Measurements from ENCODE around the gene HACD4. TPM values are rescaled to one million over a fixed set of nuclear protein-coding genes. Genes with fewer than 3 reads are reported as not detected.

HACD4 gene
- total RNA-seq, 1 donor from 2014 or later = 4.6 TPM

DNA sequence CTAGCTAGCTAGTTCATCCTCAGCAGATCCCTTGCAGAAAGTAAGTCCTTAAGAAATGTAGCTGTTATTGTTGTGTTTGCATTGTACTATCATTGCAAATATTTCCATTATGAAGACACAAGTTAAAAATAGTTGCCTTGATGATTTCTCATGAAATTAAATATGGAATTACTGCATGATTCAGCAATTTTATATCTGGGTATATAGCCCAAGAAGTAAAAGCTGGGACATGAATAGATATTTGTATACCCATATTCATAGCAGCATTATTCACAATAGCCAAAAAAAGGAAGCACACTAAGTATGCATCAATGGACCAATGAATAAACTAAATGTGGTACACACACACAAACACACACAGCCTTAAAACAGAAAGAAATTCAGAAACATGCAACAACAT, 39.5 kb upstream of the HACD4 start:
- intact Hi-C loops (cut with DNase I) = loop anchor here (2.0 kb wide), 1 partner anchor 40 kb away; the partner anchor contains the start of gene HACD4
- no peak overlapping the region for H3K27ac ChIP-seq
- H3K4me3 ChIP-seq = no peak overlapping the region
- H3K36me3 ChIP-seq = no peaks in the 10 kb centered on the region
- DNase-seq (ENCODE audit: low spot score in 2 of 2) = no peak
- H3K4me1 ChIP-seq = peaks cover 0 to 4% of the 10 kb centered on the region in 2 donors
- TF ChIP-seq, protein P1, sequence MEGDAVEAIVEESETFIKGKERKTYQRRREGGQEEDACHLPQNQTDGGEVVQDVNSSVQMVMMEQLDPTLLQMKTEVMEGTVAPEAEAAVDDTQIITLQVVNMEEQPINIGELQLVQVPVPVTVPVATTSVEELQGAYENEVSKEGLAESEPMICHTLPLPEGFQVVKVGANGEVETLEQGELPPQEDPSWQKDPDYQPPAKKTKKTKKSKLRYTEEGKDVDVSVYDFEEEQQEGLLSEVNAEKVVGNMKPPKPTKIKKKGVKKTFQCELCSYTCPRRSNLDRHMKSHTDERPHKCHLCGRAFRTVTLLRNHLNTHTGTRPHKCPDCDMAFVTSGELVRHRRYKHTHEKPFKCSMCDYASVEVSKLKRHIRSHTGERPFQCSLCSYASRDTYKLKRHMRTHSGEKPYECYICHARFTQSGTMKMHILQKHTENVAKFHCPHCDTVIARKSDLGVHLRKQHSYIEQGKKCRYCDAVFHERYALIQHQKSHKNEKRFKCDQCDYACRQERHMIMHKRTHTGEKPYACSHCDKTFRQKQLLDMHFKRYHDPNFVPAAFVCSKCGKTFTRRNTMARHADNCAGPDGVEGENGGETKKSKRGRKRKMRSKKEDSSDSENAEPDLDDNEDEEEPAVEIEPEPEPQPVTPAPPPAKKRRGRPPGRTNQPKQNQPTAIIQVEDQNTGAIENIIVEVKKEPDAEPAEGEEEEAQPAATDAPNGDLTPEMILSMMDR (IDR thresholded peaks at IDR 0.05) = no peak
- no peaks in the 10 kb centered on the region for H3K9me3 ChIP-seq
- no peaks in the 10 kb centered on the region for H3K27me3 ChIP-seq

DNA sequence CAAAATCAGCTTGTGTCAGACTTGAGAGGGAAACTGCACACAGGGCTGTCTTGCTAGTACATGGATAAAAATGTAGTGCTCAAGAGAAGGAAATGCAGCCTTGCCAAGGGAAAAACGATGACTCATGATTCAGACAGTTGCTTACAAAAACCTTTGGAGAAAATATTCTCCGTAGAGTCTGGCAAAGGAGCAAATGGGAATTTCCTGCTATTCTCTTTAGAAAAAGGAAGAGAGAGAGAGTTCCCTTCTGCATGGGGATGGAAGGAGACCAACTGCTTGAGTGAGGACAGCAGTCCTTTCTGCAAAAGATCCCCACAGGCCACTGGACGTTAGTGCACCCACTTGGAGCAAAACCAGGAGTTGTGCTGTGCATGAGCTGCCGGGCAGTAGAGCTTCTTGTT, 38.7 kb upstream of the HACD4 start:
- Histone ChIP-seq H3K36me3 (no peaks in the 10 kb centered on the region), H3K27ac (peak overlapping the region; percentile 9 to 28), H3K27me3 (no peaks in the 10 kb centered on the region), H3K4me1 (peaks cover 0 to 4% of the 10 kb centered on the region in 2 donors), H3K9me3 (no peaks in the 10 kb centered on the region), H3K4me3 (peak overlapping the region; percentile 23 to 32)
- peak in 1 of 2 donors; percentile 81 for DNase-seq (ENCODE audit: low spot score in 2 of 2)
- intact Hi-C loops (cut with DNase I) = loop anchor here (2.0 kb wide), 1 partner anchor 39 kb away; the partner anchor contains the start of gene HACD4
- TF ChIP-seq, protein P1 (IDR thresholded peaks at IDR 0.05) = peak; percentile 17 to 42 (median 21)

GRCh38 chr9:21060919-21061561, 29.6 kb upstream of the HACD4 start:
- Histone ChIP-seq H3K27me3 (no peaks in the 10 kb centered on the region), H3K36me3 (no peaks in the 10 kb centered on the region), H3K9me3 (no peaks in the 10 kb centered on the region), H3K4me1 (no peaks in the 10 kb centered on the region), H3K27ac (no peak overlapping the region), H3K4me3 (no peak overlapping the region)
- TF ChIP-seq, protein P1 (IDR thresholded peaks at IDR 0.05) = no peak
- DNase-seq (ENCODE audit: low spot score in 2 of 2) = no peak
- intact Hi-C loops (cut with DNase I) = no loop called here

GRCh38 chr9:21056931-21057330, 25.5 kb upstream of the HACD4 start:
- Histone ChIP-seq H3K27ac (no peak overlapping the region), H3K4me1 (no peaks in the 10 kb centered on the region), H3K4me3 (no peak overlapping the region), H3K27me3 (no peaks in the 10 kb centered on the region), H3K36me3 (no peaks in the 10 kb centered on the region), H3K9me3 (no peaks in the 10 kb centered on the region)
- TF ChIP-seq, protein P1 (IDR thresholded peaks at IDR 0.05) = no peak
- intact Hi-C loops (cut with DNase I) = no loop called here
- DNase-seq (ENCODE audit: low spot score in 2 of 2) = no peak

DNA sequence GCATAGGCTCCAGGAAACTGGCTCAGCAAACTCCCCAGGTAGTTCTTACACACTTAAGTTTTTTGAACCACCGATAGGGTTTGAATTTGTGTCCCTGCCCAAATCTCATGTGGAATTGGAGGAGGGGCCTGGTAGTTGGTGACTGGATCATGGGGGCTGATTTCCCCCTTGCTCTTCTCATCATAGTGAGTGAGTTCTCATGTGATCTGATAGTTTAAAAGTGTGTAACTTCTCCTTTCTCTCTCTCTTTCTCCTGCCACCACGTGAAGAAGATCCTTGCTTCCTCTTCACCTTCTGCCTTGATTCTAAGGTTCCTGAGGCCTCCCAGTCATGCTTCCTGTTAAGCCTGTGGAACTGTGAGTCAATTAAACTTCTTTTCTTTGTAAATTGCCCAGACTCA, 22.4 kb upstream of the HACD4 start:
- H3K36me3 ChIP-seq = no peaks in the 10 kb centered on the region
- H3K4me1 ChIP-seq = no peaks in the 10 kb centered on the region
- no peaks in the 10 kb centered on the region for H3K27me3 ChIP-seq
- intact Hi-C loops (cut with DNase I) = no loop called here
- no peak overlapping the region for H3K4me3 ChIP-seq
- DNase-seq (ENCODE audit: low spot score in 2 of 2) = no peak
- no peaks in the 10 kb centered on the region for H3K9me3 ChIP-seq
- no peak overlapping the region for H3K27ac ChIP-seq
- TF ChIP-seq, protein P1 (IDR thresholded peaks at IDR 0.05) = no peak

Measured in ascending aorta (tissue), 2 donors.